Nephron (organoid): ENCODE measurements around the gene HAND1.

Experiments
- H3K27ac Mint-ChIP-seq, 3 experiments: 2 replicates each; pipeline ENCODE4 v1.8.0; 2020; ENCODE audit warnings: mixed read lengths in 3 of 3, mild to moderate bottlenecking in 2 of 3, moderate library complexity in 1 of 3
- H3K27me3 Mint-ChIP-seq: 2 replicates; pipeline ENCODE4 v1.8.0; 2021; ENCODE audit warnings: low read depth, mild to moderate bottlenecking, moderate library complexity, mixed read lengths
- H3K36me3 Mint-ChIP-seq: 2 replicates; pipeline ENCODE4 v1.8.0; 2020; ENCODE audit warnings: low read depth, mixed read lengths
- H3K4me1 Mint-ChIP-seq: 2 replicates; pipeline ENCODE4 v1.8.0; 2020; ENCODE audit warnings: mixed read lengths
- H3K4me3 Mint-ChIP-seq, 3 experiments: 2 replicates each; pipeline ENCODE4 v1.8.0; 2020; ENCODE audit warnings: mild to moderate bottlenecking in 3 of 3, mixed read lengths in 3 of 3, moderate library complexity in 2 of 3
- H3K9me3 Mint-ChIP-seq: 2 replicates; pipeline ENCODE4 v1.8.0; 2020; ENCODE audit warnings: mixed read lengths
- CTCF ChIP-seq, 3 experiments: fragments of 200-600 bp; sonication (generic); IDR thresholded peaks; one replicate each; pipeline ENCODE4 v1.5.0; 2021; ENCODE audit warnings: antibody characterized with exemption in 3 of 3; ENCODE audit not compliant: unreplicated experiment in 3 of 3

Gene HAND1

GRCh38 chr5:154503698-154504039 lies 25.6 kb upstream of the HAND1 start:
- Mint-ChIP-seq H3K27me3 (peaks cover 45% of the 10 kb centered on the region), H3K27ac (no peak overlapping the region), H3K4me1 (no peaks in the 10 kb centered on the region), H3K9me3 (no peaks in the 10 kb centered on the region), H3K4me3 (no peak overlapping the region), H3K36me3 (no peaks in the 10 kb centered on the region)
- TF ChIP-seq CTCF (IDR thresholded peaks at IDR 0.05; ENCODE audit: unreplicated experiment in 3 of 3) = no peak

GRCh38 chr5:154502180-154502579 lies 24.2 kb upstream of the HAND1 start:
- Mint-ChIP-seq H3K9me3 (no peaks in the 10 kb centered on the region), H3K27ac (no peak overlapping the region), H3K4me3 (no peak overlapping the region), H3K4me1 (no peaks in the 10 kb centered on the region), H3K36me3 (no peaks in the 10 kb centered on the region), H3K27me3 (peaks cover 41% of the 10 kb centered on the region)
- TF ChIP-seq CTCF (IDR thresholded peaks at IDR 0.05; ENCODE audit: unreplicated experiment in 3 of 3) = no peak

- no peak for TF ChIP-seq CTCF (IDR thresholded peaks at IDR 0.05; ENCODE audit: unreplicated experiment in 3 of 3)
- Mint-ChIP-seq H3K9me3 (no peaks in the 10 kb centered on the region), H3K27ac (no peak overlapping the region), H3K27me3 (peaks cover 41% of the 10 kb centered on the region), H3K4me3 (no peak overlapping the region), H3K36me3 (no peaks in the 10 kb centered on the region), H3K4me1 (no peaks in the 10 kb centered on the region)
Observed at GRCh38 chr5:154501566-154501965, 23.5 kb upstream of the HAND1 start.

- no peaks in the 10 kb centered on the region for H3K36me3 Mint-ChIP-seq
- no peak overlapping the region for H3K4me3 Mint-ChIP-seq
- no peaks in the 10 kb centered on the region for H3K9me3 Mint-ChIP-seq
- TF ChIP-seq CTCF (IDR thresholded peaks at IDR 0.05; ENCODE audit: unreplicated experiment in 3 of 3) = no peak
- H3K4me1 Mint-ChIP-seq = no peaks in the 10 kb centered on the region
- H3K27me3 Mint-ChIP-seq = peaks cover 64% of the 10 kb centered on the region
- H3K27ac Mint-ChIP-seq = no peak overlapping the region
Observed at GRCh38 chr5:154498994-154499393, 21.0 kb upstream of the HAND1 start.

GRCh38 chr5:154498591-154498990 lies 20.6 kb upstream of the HAND1 start:
- peaks cover 68% of the 10 kb centered on the region for H3K27me3 Mint-ChIP-seq
- H3K9me3 Mint-ChIP-seq = no peaks in the 10 kb centered on the region
- H3K4me1 Mint-ChIP-seq = no peaks in the 10 kb centered on the region
- no peaks in the 10 kb centered on the region for H3K36me3 Mint-ChIP-seq
- H3K4me3 Mint-ChIP-seq = no peak overlapping the region
- TF ChIP-seq CTCF (IDR thresholded peaks at IDR 0.05; ENCODE audit: unreplicated experiment in 3 of 3) = no peak
- H3K27ac Mint-ChIP-seq = no peak overlapping the region

- H3K27me3 Mint-ChIP-seq = peaks cover 82% of the 10 kb centered on the region
- H3K27ac Mint-ChIP-seq = no peak overlapping the region
- H3K4me1 Mint-ChIP-seq = no peaks in the 10 kb centered on the region
- no peak overlapping the region for H3K4me3 Mint-ChIP-seq
- H3K36me3 Mint-ChIP-seq = no peaks in the 10 kb centered on the region
- H3K9me3 Mint-ChIP-seq = no peaks in the 10 kb centered on the region
- no peak for TF ChIP-seq CTCF (IDR thresholded peaks at IDR 0.05; ENCODE audit: unreplicated experiment in 3 of 3)
Observed at GRCh38 chr5:154494036-154494435, 16.0 kb upstream of the HAND1 start.
